Measurements from ENCODE around the gene AHRR.

AHRR gene

GRCh38 chr5:377326-377981, 55.9 kb downstream of the AHRR start:
- Histone ChIP-seq H3K27ac (ENCODE audit: low read depth, low read length) (no peak overlapping the region), H3K4me3 (ENCODE audit: low read depth, low read length) (no peak overlapping the region), H2BK120ac (ENCODE audit: insufficient read depth, low read length, poor library complexity) (no peak overlapping the region), H3K9ac (ENCODE audit: low read length) (no peak overlapping the region), H4K8ac (ENCODE audit: low read depth, low read length) (no peak overlapping the region), H3K14ac (ENCODE audit: low read length) (no peak overlapping the region), H3K36me3 (ENCODE audit: control insufficient read depth in 1 of 2, insufficient read depth in 2 of 2, low read length in 2 of 2) (no peaks in the 10 kb centered on the region), H2AK5ac (ENCODE audit: low read length) (no peak overlapping the region), H2BK5ac (ENCODE audit: low read depth, low read length, poor library complexity) (no peak overlapping the region), H4K12ac (ENCODE audit: low read depth, low read length) (no peak overlapping the region), H3K79me1 (ENCODE audit: low read length) (peaks cover 2% of the 10 kb centered on the region), H2AFZ (ENCODE audit: insufficient read depth, low read length, poor library complexity) (no peak overlapping the region), H4K91ac (ENCODE audit: low read depth, low read length) (no peak overlapping the region), H3K79me2 (ENCODE audit: control insufficient read depth, insufficient read depth, low read length, poor library complexity) (no peaks in the 10 kb centered on the region), H3K9me3 (ENCODE audit: insufficient read depth, low read depth, low read length) (no peaks in the 10 kb centered on the region), H2BK12ac (ENCODE audit: low read length) (no peak overlapping the region), H3K4me2 (ENCODE audit: low read length) (no peak overlapping the region), H3K27me3 (ENCODE audit: insufficient read depth, low read length) (peaks cover 11% of the 10 kb centered on the region), H3K4ac (ENCODE audit: low read depth, low read length) (no peak overlapping the region), H3K4me1 (ENCODE audit: control insufficient read depth in 1 of 2, insufficient read depth in 2 of 2, low read length in 2 of 2) (peaks cover 9% of the 10 kb centered on the region in 2 experiments), H3K23ac (ENCODE audit: low read length) (no peak overlapping the region), H3K18ac (ENCODE audit: low read length) (no peak overlapping the region)
- no peak for DNase-seq
- WGBS (ENCODE audit: extremely low coverage, insufficient coverage, insufficient read length): no CpG with 5 or more reads among the region's 10 CpGs

GRCh38 chr5:378301-378891, 56.9 kb downstream of the AHRR start:
- H3K4me3 ChIP-seq (ENCODE audit: low read depth, low read length): no peak overlapping the region
- H4K91ac ChIP-seq (ENCODE audit: low read depth, low read length): no peak overlapping the region
- H3K18ac ChIP-seq (ENCODE audit: low read length): no peak overlapping the region
- no peak overlapping the region for H3K4me2 ChIP-seq (ENCODE audit: low read length)
- no CpG with 5 or more reads among the region's 8 CpGs for WGBS (ENCODE audit: extremely low coverage, insufficient coverage, insufficient read length)
- no peak overlapping the region for H2BK120ac ChIP-seq (ENCODE audit: insufficient read depth, low read length, poor library complexity)
- H4K12ac ChIP-seq (ENCODE audit: low read depth, low read length): no peak overlapping the region
- no peak overlapping the region for H4K8ac ChIP-seq (ENCODE audit: low read depth, low read length)
- H3K4me1 ChIP-seq (ENCODE audit: control insufficient read depth in 1 of 2, insufficient read depth in 2 of 2, low read length in 2 of 2): peaks cover 7 to 9% of the 10 kb centered on the region in 2 experiments
- no peaks in the 10 kb centered on the region for H3K36me3 ChIP-seq (ENCODE audit: control insufficient read depth in 1 of 2, insufficient read depth in 2 of 2, low read length in 2 of 2)
- no peak for DNase-seq
- H2BK5ac ChIP-seq (ENCODE audit: low read depth, low read length, poor library complexity): no peak overlapping the region
- H3K79me1 ChIP-seq (ENCODE audit: low read length): peaks cover 2% of the 10 kb centered on the region
- H3K4ac ChIP-seq (ENCODE audit: low read depth, low read length): no peak overlapping the region
- H2BK12ac ChIP-seq (ENCODE audit: low read length): no peak overlapping the region
- no peak overlapping the region for H3K14ac ChIP-seq (ENCODE audit: low read length)
- H3K79me2 ChIP-seq (ENCODE audit: control insufficient read depth, insufficient read depth, low read length, poor library complexity): no peaks in the 10 kb centered on the region
- no peaks in the 10 kb centered on the region for H3K9me3 ChIP-seq (ENCODE audit: insufficient read depth, low read depth, low read length)
- no peak overlapping the region for H3K27ac ChIP-seq (ENCODE audit: low read depth, low read length)
- no peak overlapping the region for H3K9ac ChIP-seq (ENCODE audit: low read length)
- H2AK5ac ChIP-seq (ENCODE audit: low read length): no peak overlapping the region
- H3K23ac ChIP-seq (ENCODE audit: low read length): no peak overlapping the region
- no peak overlapping the region for H2AFZ ChIP-seq (ENCODE audit: insufficient read depth, low read length, poor library complexity)
- peaks cover 7% of the 10 kb centered on the region for H3K27me3 ChIP-seq (ENCODE audit: insufficient read depth, low read length)

GRCh38 chr5:378976-379742, 57.6 kb downstream of the AHRR start:
- WGBS (ENCODE audit: extremely low coverage, insufficient coverage, insufficient read length): no CpG with 5 or more reads among the region's 16 CpGs
- no peak overlapping the region for H2BK5ac ChIP-seq (ENCODE audit: low read depth, low read length, poor library complexity)
- H3K79me2 ChIP-seq (ENCODE audit: control insufficient read depth, insufficient read depth, low read length, poor library complexity): no peaks in the 10 kb centered on the region
- H4K8ac ChIP-seq (ENCODE audit: low read depth, low read length): no peak overlapping the region
- H3K27ac ChIP-seq (ENCODE audit: low read depth, low read length): no peak overlapping the region
- no peak overlapping the region for H3K4ac ChIP-seq (ENCODE audit: low read depth, low read length)
- no peak overlapping the region for H4K91ac ChIP-seq (ENCODE audit: low read depth, low read length)
- no peak overlapping the region for H3K14ac ChIP-seq (ENCODE audit: low read length)
- H2BK120ac ChIP-seq (ENCODE audit: insufficient read depth, low read length, poor library complexity): no peak overlapping the region
- peaks cover 4 to 7% of the 10 kb centered on the region in 2 experiments for H3K4me1 ChIP-seq (ENCODE audit: control insufficient read depth in 1 of 2, insufficient read depth in 2 of 2, low read length in 2 of 2)
- no peak overlapping the region for H3K4me2 ChIP-seq (ENCODE audit: low read length)
- H3K79me1 ChIP-seq (ENCODE audit: low read length): no peaks in the 10 kb centered on the region
- H4K12ac ChIP-seq (ENCODE audit: low read depth, low read length): no peak overlapping the region
- H2AFZ ChIP-seq (ENCODE audit: insufficient read depth, low read length, poor library complexity): no peak overlapping the region
- DNase-seq: peak; percentile 34 to 49
- no peaks in the 10 kb centered on the region for H3K9me3 ChIP-seq (ENCODE audit: insufficient read depth, low read depth, low read length)
- no peak overlapping the region for H3K4me3 ChIP-seq (ENCODE audit: low read depth, low read length)
- H2AK5ac ChIP-seq (ENCODE audit: low read length): no peak overlapping the region
- H3K27me3 ChIP-seq (ENCODE audit: insufficient read depth, low read length): peaks cover 3% of the 10 kb centered on the region
- H3K36me3 ChIP-seq (ENCODE audit: control insufficient read depth in 1 of 2, insufficient read depth in 2 of 2, low read length in 2 of 2): no peaks in the 10 kb centered on the region
- H3K23ac ChIP-seq (ENCODE audit: low read length): no peak overlapping the region
- no peak overlapping the region for H3K9ac ChIP-seq (ENCODE audit: low read length)
- no peak overlapping the region for H2BK12ac ChIP-seq (ENCODE audit: low read length)
- no peak overlapping the region for H3K18ac ChIP-seq (ENCODE audit: low read length)

GRCh38 chr5:380701-381309, 59.3 kb downstream of the AHRR start:
- Histone ChIP-seq H3K79me1 (ENCODE audit: low read length) (no peaks in the 10 kb centered on the region), H3K4me1 (ENCODE audit: control insufficient read depth in 1 of 2, insufficient read depth in 2 of 2, low read length in 2 of 2) (peaks cover 2 to 5% of the 10 kb centered on the region in 2 experiments), H3K9me3 (ENCODE audit: insufficient read depth, low read depth, low read length) (no peaks in the 10 kb centered on the region), H3K27me3 (ENCODE audit: insufficient read depth, low read length) (no peaks in the 10 kb centered on the region), H3K9ac (ENCODE audit: low read length) (no peak overlapping the region), H3K23ac (ENCODE audit: low read length) (no peak overlapping the region), H3K4me2 (ENCODE audit: low read length) (no peak overlapping the region), H4K91ac (ENCODE audit: low read depth, low read length) (no peak overlapping the region), H2BK120ac (ENCODE audit: insufficient read depth, low read length, poor library complexity) (no peak overlapping the region), H2BK12ac (ENCODE audit: low read length) (no peak overlapping the region), H3K14ac (ENCODE audit: low read length) (no peak overlapping the region), H3K79me2 (ENCODE audit: control insufficient read depth, insufficient read depth, low read length, poor library complexity) (no peaks in the 10 kb centered on the region), H4K8ac (ENCODE audit: low read depth, low read length) (no peak overlapping the region), H2BK5ac (ENCODE audit: low read depth, low read length, poor library complexity) (no peak overlapping the region), H3K36me3 (ENCODE audit: control insufficient read depth in 1 of 2, insufficient read depth in 2 of 2, low read length in 2 of 2) (no peaks in the 10 kb centered on the region), H3K4me3 (ENCODE audit: low read depth, low read length) (no peak overlapping the region), H3K4ac (ENCODE audit: low read depth, low read length) (no peak overlapping the region), H2AK5ac (ENCODE audit: low read length) (no peak overlapping the region), H2AFZ (ENCODE audit: insufficient read depth, low read length, poor library complexity) (no peak overlapping the region), H3K27ac (ENCODE audit: low read depth, low read length) (no peak overlapping the region), H4K12ac (ENCODE audit: low read depth, low read length) (no peak overlapping the region), H3K18ac (ENCODE audit: low read length) (no peak overlapping the region)
- peak in 1 of 2 donors; percentile 42 for DNase-seq
- WGBS (ENCODE audit: extremely low coverage, insufficient coverage, insufficient read length): no CpG with 5 or more reads among the region's 2 CpGs
